B cell (primary cell): ENCODE data around the gene SLC7A10. TPM values are rescaled to one million over a fixed set of nuclear protein-coding genes. Genes with fewer than 3 reads are reported as not detected.

Experiments
- ATAC-seq: fragments of 200-7000 bp; cut with Tn5 transposase; one replicate; pipeline ENCODE4 v1.10.0; 2021; ENCODE audit warnings: low read depth, mild to moderate bottlenecking, moderate number of reproducible peaks, moderate library complexity
- CTCF ChIA-PET: fragments of 350-600 bp; sonication (Branson Sonifier 250); formaldehyde crosslinking; loops from one replicate; lab custom pipeline; 2021; ENCODE audit warnings: antibody characterized with exemption, inconsistent platforms; lab: Charles Lee
- POLR2A ChIA-PET: fragments of 350-600 bp; sonication (Branson Sonifier 250); formaldehyde crosslinking; loops from one replicate; lab custom pipeline; 2021; ENCODE audit warnings: antibody characterized with exemption; lab: Charles Lee
- DNase-seq: peaks from one replicate; pipeline ENCODE4 v3.0.0; 2013
- H2AFZ ChIP-seq: 2 replicates; pipeline ENCODE4 v1.6.1; 2012; ENCODE audit warnings: mild to moderate bottlenecking, low read depth, low read length; ENCODE audit not compliant: insufficient read depth, poor library complexity, severe bottlenecking
- H3K27ac ChIP-seq, 2 donors: 1 replicate in 1 of 2; 2 replicates in 1 of 2; pipeline ENCODE4 v1.5.1; 2012 to 2013; ENCODE audit warnings: low read length in 2 of 2, mild to moderate bottlenecking in 2 of 2, moderate library complexity in 1 of 2
- H3K27me3 ChIP-seq, 4 experiments: fragments of 200-600 bp in 1 of 4; sonication (generic) in 1 of 4; replicated peaks in 1 of 4; 1 replicate in 2 of 4; 2 replicates in 2 of 4; pipeline versions ENCODE4 v1.6.1 to v1.7.0; 2013 to 2016; ENCODE audit warnings: low read length in 3 of 4, mild to moderate bottlenecking in 2 of 4, mixed read lengths in 1 of 4, moderate library complexity in 1 of 4; ENCODE audit not compliant: insufficient read depth in 4 of 4, control insufficient read depth in 3 of 4; ENCODE audit errors: control extremely low read depth in 1 of 4
- H3K36me3 ChIP-seq, 2 experiments: replicated peaks in 1 of 2; 1 replicate in 1 of 2; 2 replicates in 1 of 2; pipeline versions ENCODE4 v1.6.1 to v1.7.1; 2013; ENCODE audit warnings: low read length in 1 of 2; ENCODE audit not compliant: insufficient read depth in 2 of 2, control insufficient read depth in 1 of 2; ENCODE audit errors: control extremely low read depth in 1 of 2, extremely low read depth in 1 of 2
- H3K4me1 ChIP-seq, 2 donors: fragments of 200-600 bp in 1 of 2; sonication (generic) in 1 of 2; 1 replicate in 1 of 2; 2 replicates in 1 of 2; pipeline versions ENCODE4 v1.5.1 to v1.6.1; 2013 to 2017; ENCODE audit warnings: low read length in 2 of 2; ENCODE audit not compliant: control insufficient read depth in 2 of 2, insufficient read depth in 2 of 2
- H3K4me2 ChIP-seq: replicated peaks from 2 replicates; pipeline ENCODE3; 2012; ENCODE audit warnings: mild to moderate bottlenecking, low read depth, low read length; ENCODE audit not compliant: poor library complexity, severe bottlenecking
- H3K4me3 ChIP-seq, 5 experiments: fragments of 200-600 bp in 1 of 5; sonication (generic) in 1 of 5; 1 replicate in 3 of 5; 2 replicates in 2 of 5; pipeline versions ENCODE4 v1.5.1 to v1.7.0; 2011 to 2016; ENCODE audit warnings: low read length in 4 of 5, mild to moderate bottlenecking in 4 of 5, low read depth in 2 of 5, control low read depth in 1 of 5, moderate library complexity in 1 of 5; ENCODE audit not compliant: insufficient read depth in 1 of 5; ENCODE audit errors: control extremely low read depth in 1 of 5, extremely low read depth in 1 of 5
- H3K79me2 ChIP-seq: fragments of 200-600 bp; sonication (generic); one replicate; pipeline ENCODE4 v1.6.0; 2016; ENCODE audit warnings: low read length; ENCODE audit not compliant: control insufficient read depth, insufficient read depth
- H3K9ac ChIP-seq: fragments of 200-600 bp; sonication (generic); 2 replicates; pipeline ENCODE4 v1.6.1; 2017; ENCODE audit warnings: mild to moderate bottlenecking, low read length, moderate library complexity
- H3K9me3 ChIP-seq, 3 donors: one replicate each; pipeline versions ENCODE4 v1.6.1 to v1.7.1; 2013; ENCODE audit warnings: low read length in 2 of 3; ENCODE audit not compliant: control insufficient read depth in 2 of 3, insufficient read depth in 1 of 3; ENCODE audit errors: control extremely low read depth in 1 of 3
- H4K20me1 ChIP-seq: 2 replicates; pipeline ENCODE4 v1.6.0; 2012; ENCODE audit warnings: mild to moderate bottlenecking, low read length; ENCODE audit not compliant: insufficient read depth, control insufficient read depth, poor library complexity, severe bottlenecking
- H3K27ac Mint-ChIP-seq: one replicate; pipeline ENCODE4 v1.8.0; 2021; ENCODE audit warnings: mixed read lengths
- H3K27me3 Mint-ChIP-seq: one replicate; pipeline ENCODE4 v1.8.0; 2021; ENCODE audit warnings: mixed read lengths
- H3K4me1 Mint-ChIP-seq: one replicate; pipeline ENCODE4 v1.8.0; 2021; ENCODE audit warnings: mixed read lengths
- H3K4me3 Mint-ChIP-seq: one replicate; pipeline ENCODE4 v1.8.0; 2021; ENCODE audit warnings: mixed read lengths
- H3K9me3 Mint-ChIP-seq: one replicate; pipeline ENCODE4 v1.8.0; 2022; ENCODE audit warnings: mixed read lengths; ENCODE audit not compliant: insufficient read depth
- CTCF ChIP-seq: fragments of 200-600 bp; IDR thresholded peaks from one replicate; pipeline ENCODE4 v1.8.0; 2022; ENCODE audit warnings: antibody characterized with exemption, mild to moderate bottlenecking
- EZH2 ChIP-seq: IDR thresholded peaks from 2 replicates; pipeline ENCODE4 v1.6.1; 2012; ENCODE audit warnings: borderline replicate concordance, low read depth, mild to moderate bottlenecking, moderate library complexity, low read length; ENCODE audit not compliant: insufficient read depth, poor library complexity, severe bottlenecking
- WGBS: methylation state at CpG from one replicate; pipeline ENCODE4 v1.1.5; 2013; ENCODE audit warnings: missing lambda C conversion rate; ENCODE audit not compliant: insufficient coverage; 5-methylcytosine and 5-hydroxymethylcytosine counted together
- intact Hi-C: fragments of 100-400 bp; cut with micrococcal nuclease; formaldehyde crosslinking; loops from one replicate; pipeline ENCODE4 v1.10.0; 2022
- polyA plus RNA-seq: library from polyadenylated mRNA; depleted of rRNA; stranded (reverse); fragments of >200 nt; gene quantifications from 2 replicates; pipeline ENCODE4 v1.2.3, GENCODE V29; 2012
- total RNA-seq, 2 donors: library from RNA; stranded (reverse); fragments of 120-200 nt in 1 of 2; gene quantifications; 1 replicate in 1 of 2; 2 replicates in 1 of 2; pipeline versions ENCODE4 v1.2.3 to v1.2.4, GENCODE V29; 2013 to 2022

SLC7A10 gene
- total and polyA plus RNA-seq, 2 donors (not counting 1 experiment from before 2014, with no cell fraction given), result not detected

GRCh38 chr19:33252971-33253370, 27.3 kb upstream of the SLC7A10 start:
- Histone ChIP-seq H3K79me2 (no peaks in the 10 kb centered on the region), H3K36me3 (no peaks in the 10 kb centered on the region), H3K9ac (no peak overlapping the region), H3K4me2 (no peak overlapping the region), H3K9me3 (peaks cover 0 to 4% (median 0%) of the 10 kb centered on the region in 3 donors), H3K4me3 (no peak overlapping the region), H3K27ac (no peak overlapping the region), H3K27me3 (peaks cover 0 to 2% (median 0%) of the 10 kb centered on the region in 4 experiments), H4K20me1 (no peaks in the 10 kb centered on the region), H3K4me1 (no peaks in the 10 kb centered on the region), H2AFZ (no peak overlapping the region)
- Mint-ChIP-seq H3K4me1 (no peaks in the 10 kb centered on the region), H3K27me3 (peaks cover 6% of the 10 kb centered on the region), H3K4me3 (no peak overlapping the region), H3K9me3 (no peaks in the 10 kb centered on the region), H3K27ac (no peak overlapping the region)
- 89% methylated on average over 8 of the region's 8 CpGs for WGBS
- ATAC-seq, result no peak
- ChIA-PET CTCF (no interaction called here), POLR2A (no interaction called here)
- DNase-seq, result no peak
- intact Hi-C loops, result no loop called here
- no peak for TF ChIP-seq EZH2
- TF ChIP-seq CTCF, result no peak

- H3K9me3 Mint-ChIP-seq, result no peaks in the 10 kb centered on the region
- POLR2A ChIA-PET, result no interaction called here
- Histone ChIP-seq H3K36me3 (no peaks in the 10 kb centered on the region), H2AFZ (no peak overlapping the region), H3K4me1 (no peaks in the 10 kb centered on the region), H3K9ac (no peak overlapping the region), H3K4me2 (no peak overlapping the region), H3K27me3 (peaks cover 0 to 2% (median 0%) of the 10 kb centered on the region in 4 experiments), H3K79me2 (no peaks in the 10 kb centered on the region), H3K4me3 (no peak overlapping the region), H3K27ac (no peak overlapping the region), H3K9me3 (no peaks in the 10 kb centered on the region), H4K20me1 (no peaks in the 10 kb centered on the region)
- no peak overlapping the region for H3K4me3 Mint-ChIP-seq
- 100% methylated on average over 2 of the region's 4 CpGs for WGBS
- H3K27ac Mint-ChIP-seq, result no peak overlapping the region
- intact Hi-C loops, result no loop called here
- no peak for DNase-seq
- TF ChIP-seq EZH2, result no peak
- CTCF ChIA-PET, result no interaction called here
- ATAC-seq, result no peak
- H3K27me3 Mint-ChIP-seq, result peaks cover 5% of the 10 kb centered on the region
- H3K4me1 Mint-ChIP-seq, result no peaks in the 10 kb centered on the region
Observed at GRCh38 chr19:33252418-33252962, 26.8 kb upstream of the SLC7A10 start.
